ENCODE results near the gene MARK2.

Gene MARK2

GRCh38 chr11:63911440-63911839 is 72.5 kb downstream of the MARK2 start:
- DNase-seq = no peak

DNA sequence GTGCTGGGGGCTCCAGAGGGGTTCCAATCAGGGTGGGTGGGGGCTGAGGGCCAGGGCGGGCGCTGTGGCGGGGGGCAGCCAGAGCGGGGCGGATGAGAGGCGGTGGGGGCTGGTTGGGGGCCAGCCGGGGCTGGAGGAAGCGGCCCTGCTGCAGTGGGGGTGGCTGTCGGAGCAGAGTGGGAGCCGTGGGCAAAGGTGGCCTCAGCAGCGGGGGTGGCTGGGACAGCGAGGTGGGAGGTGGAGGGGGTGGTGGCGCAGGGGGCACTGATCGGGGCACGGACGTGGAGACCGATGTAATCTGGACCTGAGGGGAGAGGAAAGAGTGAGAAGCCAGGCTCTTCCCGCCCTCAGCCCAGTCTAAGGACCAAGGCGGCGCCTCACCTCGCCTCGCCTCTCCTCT is 73.0 kb downstream of the MARK2 start:
- no peak for DNase-seq

- DNase-seq = no peak
Measured at GRCh38 chr11:63912678-63913077, 73.8 kb downstream of the MARK2 start.

DNA sequence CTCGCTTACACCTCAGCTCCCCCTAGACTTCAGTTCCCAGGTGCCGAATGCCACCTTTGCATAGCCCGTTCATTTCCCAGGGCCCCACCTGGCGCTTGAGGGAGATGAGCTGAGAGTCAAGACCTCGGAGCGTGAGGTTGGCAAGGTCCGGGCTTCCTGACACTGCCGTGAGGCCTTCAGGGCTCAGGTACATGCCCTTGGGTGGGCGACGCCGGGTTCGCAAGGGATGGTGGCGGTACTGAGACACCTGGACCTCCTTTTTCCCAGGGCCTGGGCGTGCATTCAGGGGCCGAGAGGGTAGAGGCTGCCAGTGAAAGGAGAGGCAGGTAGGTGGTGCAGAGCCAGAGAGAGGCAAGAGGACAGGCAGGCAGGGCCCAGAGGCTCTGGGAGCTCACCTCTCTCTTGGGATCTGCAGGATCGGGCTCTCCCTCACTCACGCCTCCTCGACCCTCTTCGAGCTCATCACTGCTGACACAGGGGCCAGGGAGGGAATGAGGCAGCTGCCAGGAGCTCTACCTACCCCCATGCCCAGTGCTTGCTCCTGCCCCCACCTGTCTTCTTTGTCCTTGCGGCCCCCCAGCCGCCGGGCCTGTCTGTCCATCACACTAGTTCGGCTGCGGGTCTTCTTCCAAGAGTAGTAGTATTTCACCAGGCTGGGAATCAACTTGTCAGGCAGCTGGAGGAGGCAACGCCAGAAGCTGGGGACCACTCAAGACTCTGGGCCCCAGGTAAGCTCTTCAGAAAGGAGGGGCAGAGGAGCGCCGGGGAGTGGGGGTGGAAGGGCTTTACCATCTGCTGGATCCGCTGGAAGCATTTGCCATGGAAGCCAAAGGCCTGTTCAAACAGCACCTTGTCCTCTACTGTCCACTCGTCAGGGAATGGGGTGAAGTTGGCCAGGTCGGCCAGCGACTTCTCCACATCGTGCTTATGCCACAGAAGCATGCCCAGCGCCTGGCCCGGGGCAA is 75.2 kb downstream of the MARK2 start:
- no peak for DNase-seq

DNA sequence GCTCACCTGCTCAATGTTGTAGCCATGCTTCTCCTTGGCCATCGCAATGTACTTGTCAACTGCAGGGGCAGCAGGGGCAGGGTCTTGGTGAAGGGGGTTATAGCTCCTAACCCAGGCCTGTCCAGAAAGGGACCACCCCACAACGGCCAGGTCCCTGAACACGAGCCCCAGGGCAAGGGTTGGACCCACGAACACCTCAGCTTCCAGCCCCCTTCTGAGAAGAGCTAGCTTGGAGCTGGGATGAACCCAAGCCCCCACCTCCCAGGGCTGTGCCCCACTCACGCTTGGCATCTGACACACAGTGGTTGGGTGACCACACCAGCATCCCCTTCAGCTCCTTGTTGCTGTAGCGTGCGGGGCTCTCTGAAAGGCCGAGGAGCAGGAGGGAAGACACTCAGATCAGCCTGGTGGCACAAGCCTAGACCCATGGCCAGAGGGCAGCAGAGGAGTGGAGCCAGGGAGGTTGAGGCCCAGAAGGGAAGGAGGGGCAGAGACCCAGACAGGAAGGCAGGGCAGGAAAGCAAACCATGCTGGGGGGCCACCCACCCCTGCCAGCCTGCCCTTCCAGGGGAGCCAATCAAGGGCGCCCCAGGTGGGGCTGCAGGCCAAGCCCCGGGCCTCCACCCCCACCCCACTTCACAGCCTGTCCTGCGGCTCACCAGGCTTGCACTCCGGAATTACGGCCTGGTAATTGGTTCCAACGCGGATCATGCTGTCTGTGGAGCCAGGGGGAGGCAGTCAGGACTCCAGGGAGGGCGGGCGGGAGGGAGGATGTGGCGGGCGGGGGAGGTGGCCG is 76.2 kb downstream of the MARK2 start:
- no peak for DNase-seq

- DNase-seq = peak; percentile 91
Measured at GRCh38 chr11:63915961-63916836, 77.3 kb downstream of the MARK2 start.

DNA sequence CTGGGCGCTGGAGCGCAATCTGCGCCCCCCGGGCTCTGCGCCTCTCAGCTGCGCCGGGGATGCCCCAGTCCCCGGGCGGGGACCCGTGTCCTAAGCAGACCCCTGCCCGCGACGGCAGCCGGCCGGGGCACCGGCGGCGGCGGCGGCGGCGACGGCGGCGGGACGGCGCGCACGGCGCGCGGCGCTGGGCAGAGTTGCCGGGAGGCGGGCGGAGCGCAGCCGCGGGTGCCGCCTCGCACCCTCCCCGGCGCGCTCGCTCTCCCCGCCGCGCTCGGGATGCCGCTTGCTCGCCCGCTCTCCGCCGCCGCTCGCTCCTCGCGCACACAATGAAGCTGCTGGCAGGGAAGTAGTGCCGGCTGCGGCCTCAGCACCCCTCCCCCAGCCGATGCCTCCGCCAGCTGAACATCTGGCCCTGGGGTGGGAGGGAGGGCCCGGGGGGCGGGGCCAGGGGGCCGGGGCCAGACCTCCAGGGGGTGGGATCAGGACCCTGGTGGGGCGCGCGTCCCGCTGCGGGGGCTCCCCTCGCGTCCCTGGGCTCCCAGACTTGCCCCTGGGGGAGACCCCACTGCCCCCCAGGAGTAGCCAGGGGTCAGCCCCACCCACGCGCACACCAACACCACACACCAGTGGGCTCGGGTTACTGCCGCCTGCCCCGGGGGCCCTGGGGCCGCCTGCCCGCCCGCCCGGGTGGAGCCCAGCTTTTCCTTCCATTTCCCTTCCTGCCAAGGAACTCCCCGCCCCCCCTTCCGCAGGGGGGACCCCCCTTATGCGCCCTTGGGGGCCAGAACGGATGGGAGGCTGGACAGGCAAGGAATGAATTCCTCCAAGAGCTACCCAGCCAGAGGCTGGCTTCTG is 78.2 kb downstream of the MARK2 start, which contains the start of gene RCOR2:
Gene RCOR2, minus strand, starts transcription at position 328 of the 855 bp plus-strand sequence. CDS start 708 bp downstream, outside the sequence.
- no peak for DNase-seq

DNA sequence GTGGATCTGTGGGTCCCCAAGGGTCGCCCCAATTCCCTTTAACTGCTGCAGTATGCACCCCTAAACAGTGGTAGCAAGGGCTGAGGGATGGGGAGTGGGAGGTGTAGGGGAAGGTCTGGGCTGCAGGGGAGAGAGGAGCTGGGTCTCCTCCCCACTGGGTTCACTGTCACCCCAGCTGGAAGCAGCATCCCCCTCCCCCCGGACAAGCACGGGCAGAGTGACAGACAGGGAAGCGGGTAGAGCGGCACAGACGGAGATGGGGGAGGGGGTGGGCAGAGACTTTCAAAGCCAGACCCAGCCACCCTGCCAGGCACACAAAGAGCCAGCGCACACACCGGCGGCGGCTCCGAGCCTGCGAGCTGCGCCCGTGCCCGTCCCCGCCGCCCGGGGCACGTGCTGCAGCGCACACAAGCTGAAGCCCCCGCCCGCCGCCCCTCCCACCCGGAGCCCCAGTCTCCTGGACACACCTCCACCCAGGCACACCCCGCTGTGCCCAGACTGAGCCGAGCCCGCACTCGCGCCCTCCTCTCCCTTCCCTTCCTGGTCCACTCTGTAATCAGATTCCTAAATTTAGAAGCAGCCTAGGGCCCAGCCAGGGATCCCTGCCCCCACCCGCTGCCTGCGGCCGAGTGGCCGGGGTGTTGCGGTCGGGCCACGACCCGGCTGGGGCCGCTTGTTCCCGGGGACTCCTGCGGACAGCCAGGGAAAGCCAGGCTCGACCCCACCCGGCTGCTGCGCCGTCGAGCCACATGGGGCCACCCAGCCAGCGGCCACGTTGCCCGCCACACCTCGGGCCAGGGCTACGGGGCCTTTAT is 79.0 kb downstream of the MARK2 start:
- peak; percentile 92 for DNase-seq

- peak; percentile 83 for DNase-seq
Measured at GRCh38 chr11:63918507-63919191, 79.7 kb downstream of the MARK2 start.

DNA sequence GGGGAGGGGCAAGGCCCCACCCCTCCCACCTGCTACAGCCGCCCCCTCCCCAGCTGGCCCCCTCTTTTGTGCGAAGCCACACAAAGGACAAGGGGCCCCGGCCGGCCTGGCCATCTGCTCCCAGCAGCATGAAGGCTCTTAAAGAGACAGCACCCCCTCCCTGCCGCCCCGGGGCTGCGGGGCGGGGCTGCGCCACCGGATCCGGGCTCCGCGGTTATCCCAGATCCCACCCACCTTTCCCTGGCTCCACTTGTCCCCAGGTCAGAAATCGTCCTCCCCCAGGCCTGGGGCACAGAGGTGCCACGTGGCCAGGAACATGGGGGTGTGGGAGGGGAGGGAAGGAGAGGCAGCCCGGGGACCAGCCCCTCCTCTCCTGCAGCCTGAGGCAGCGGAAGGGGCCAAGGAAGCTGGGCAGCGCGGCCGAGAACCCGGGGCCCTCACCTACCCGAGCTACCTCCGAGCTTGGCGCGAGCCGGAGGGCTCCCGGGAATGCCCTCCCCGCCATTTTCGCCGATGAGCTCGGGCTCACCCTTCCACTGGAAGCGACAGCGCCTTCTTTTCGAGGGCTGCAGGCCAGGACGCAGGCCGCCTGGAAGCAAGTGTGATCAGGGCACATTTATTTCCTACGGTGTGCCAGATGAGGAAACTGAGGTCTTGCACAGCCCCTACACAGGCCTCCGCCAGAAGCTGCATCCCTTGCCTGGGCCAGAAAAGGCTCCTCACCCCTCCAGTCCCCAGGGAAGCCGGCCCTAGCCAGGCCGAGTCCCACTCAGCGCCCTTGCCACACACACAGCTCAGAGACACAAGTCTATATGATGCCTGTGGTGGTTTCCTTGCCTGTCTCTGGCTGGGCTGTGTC is 80.6 kb downstream of the MARK2 start:
- peak; percentile 89 for DNase-seq

DNA sequence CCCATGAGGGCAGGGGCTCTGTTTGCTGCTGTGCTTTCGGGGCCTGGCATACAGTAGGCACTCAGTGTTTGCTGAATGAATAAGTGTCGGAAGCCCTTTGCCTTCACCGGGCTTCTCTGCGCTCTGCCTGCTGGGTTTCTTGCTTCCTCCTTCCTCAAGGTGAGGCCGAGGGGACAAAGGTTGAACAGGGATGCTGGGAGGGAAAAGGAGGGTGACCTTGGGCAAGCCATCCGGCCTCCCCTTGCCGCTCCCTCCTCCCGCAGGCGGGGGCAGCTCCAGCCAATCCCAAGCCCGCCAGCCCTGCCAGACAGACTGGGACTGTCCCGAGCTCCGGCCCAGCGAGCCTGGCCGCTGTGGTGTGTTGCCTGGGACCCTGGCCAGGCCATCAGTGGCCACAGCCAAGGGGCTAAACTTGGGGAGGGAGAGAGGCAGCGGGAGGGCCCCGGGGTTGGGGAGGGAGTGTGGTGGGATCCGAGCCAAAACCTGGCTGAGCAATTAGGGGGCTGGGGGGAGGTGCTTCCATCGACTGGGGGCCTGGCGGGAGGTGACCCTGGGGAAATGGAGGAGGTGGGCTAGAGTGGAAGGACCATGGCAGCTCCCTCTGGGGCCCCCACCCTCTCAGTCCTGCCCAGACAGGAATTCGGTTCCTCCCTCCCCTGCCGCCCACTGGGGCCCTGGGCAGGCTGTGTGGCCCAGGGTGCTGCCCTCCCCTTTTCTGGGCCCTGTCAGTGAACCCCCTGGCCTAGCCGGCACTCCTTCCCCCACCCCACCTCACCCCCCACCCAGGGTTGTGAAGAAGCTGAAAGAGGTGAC is 81.4 kb downstream of the MARK2 start:
- DNase-seq = peak; percentile 69

GRCh38 chr11:63920939-63921417 is 82.1 kb downstream of the MARK2 start:
- peak; percentile 72 for DNase-seq

- DNase-seq = no peak
Measured at GRCh38 chr11:63922673-63923192, 83.8 kb downstream of the MARK2 start.

DNA sequence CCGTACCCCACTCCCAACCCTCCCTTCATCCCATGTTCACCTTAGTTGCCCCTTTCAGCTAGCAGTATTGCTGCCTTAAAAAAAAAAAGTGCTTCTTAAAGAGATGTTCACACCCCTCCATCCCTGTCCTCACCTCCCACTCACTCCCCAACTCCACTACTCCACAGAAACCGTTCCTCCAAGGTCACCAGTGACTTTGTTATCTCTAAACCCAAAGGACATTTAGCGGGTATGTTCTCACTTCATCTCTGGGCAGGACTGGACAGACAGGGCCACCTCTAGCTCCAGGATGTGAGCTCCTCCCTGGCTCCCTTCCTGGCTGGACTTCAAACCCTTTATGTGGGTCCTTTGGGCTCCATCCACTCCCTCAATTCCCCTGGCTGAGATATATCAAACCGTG is 84.4 kb downstream of the MARK2 start:
- DNase-seq = no peak

GRCh38 chr11:63929616-63930015 is 90.7 kb downstream of the MARK2 start:
- no peak for DNase-seq

GRCh38 chr11:63931045-63931444 is 92.1 kb downstream of the MARK2 start:
- no peak for DNase-seq

DNA sequence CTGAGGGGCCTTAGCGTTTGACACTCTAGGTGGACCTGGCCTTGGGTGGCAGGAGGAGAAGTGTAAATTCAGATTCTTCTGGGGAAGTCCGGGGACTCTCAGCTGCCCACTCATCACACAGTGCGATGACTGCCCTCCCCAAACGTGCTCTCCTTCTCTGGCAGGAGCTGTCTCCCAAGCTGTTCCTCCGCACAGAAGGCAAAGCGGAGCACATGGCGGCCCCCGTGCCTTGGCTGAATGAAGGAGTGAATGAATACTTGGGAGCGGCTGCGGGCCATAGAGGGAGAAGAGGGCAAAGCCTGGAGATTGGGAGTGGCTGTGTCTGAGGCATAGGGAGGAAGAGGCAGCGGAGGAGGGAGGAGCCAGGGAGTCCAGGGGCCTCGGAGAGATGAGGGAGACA is 93.0 kb downstream of the MARK2 start:
- DNase-seq = no peak

DNA sequence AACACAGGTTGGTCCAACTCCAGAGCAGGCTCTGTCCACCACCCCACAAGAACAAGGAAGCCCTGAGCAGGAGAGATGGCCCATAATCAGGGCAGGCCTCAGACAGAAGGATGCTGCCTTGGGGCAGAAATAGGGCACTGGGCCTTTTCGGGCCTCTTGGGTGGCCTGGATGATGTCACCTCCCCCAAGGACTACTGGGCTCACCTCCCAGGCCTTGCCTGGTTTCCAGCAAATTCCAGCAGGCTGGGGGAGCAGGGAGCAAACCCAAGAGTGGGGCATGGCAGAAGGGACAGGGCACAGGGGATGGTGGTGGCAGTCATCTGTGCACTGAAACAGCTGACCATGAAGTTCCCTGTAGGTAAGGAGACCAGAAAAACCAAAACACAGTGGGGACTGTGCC is 94.5 kb downstream of the MARK2 start:
- DNase-seq = no peak

All from retina (tissue), 1 donor.